ENCODE data around the gene HGFAC.
A peak's percentile ranks its signal among the peaks of the same experiment; 100 is the strongest.

HGFAC gene

DNA sequence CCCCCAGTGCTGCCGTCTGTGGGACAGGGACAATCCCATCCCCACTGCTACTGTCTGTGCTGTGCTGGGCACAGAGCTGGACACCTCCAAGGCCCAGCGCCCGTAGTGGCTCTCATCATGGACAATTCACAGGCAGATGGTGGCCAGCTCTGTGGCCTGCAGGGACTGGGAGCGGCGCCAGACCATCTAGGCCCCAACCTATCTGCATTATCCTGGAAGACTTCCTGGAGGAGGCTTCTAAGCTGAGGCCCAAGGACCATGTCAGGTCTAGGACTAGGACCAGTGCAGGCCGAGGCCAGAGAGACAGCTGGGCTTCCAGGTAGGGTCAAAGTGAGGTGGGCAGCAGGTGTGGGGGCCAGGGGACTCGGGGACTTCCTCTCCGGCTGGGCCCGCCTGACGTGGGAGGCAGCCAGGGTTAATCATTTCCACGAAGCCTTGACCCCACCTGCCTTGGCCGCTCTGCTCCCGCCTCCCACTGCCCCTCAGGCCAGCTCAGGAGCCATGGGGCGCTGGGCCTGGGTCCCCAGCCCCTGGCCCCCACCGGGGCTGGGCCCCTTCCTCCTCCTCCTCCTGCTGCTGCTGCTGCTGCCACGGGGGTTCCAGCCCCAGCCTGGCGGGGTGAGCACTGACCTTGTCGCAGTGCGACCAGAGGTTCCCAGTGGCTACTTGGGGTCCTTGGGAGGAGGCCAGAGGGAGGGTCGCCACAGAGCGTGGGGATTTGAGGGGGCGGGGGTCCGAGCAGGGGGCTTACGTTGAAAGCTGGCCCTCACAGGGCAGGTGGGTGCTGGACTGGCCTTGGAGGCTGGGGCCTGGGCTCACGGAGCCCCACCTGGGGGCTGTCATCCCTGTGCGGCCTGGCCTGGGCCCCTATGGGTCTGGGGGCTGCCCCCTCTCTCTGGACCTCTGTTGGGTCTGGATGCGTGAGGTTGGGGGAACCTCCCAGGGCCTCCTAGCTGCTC, at the start of gene HGFAC:
TSS of gene HGFAC (plus strand) at position 468 of the 959 bp plus-strand sequence. CDS start at position 502, 34 bp downstream.
- H3K27ac ChIP-seq: no peak within 1 kb of the TSS
- H3K4me3 ChIP-seq: no peak within 1 kb of the TSS

DNA sequence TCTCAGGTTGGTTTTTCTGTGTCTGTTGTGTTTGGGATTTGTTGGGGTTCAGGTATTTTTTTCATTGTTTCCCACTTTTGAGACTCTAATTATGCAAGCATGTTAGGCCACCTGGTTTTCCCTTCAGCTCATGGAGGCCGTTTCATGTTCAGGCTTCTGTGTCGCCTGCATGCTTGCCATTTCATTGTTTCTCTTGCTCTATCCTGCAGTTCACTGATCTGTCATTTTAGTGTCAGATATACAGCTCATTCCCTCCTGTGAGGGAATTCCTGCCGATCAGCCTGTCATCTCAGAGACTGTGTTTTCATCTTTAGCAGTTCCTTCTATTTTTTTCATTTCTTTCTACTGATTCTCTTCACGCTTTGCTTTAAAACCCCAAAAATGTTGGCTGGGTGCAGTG, 49.4 kb upstream of the HGFAC start:
- H3K4me3 ChIP-seq: no peak overlapping the region
- no peak overlapping the region for H3K27ac ChIP-seq

DNA sequence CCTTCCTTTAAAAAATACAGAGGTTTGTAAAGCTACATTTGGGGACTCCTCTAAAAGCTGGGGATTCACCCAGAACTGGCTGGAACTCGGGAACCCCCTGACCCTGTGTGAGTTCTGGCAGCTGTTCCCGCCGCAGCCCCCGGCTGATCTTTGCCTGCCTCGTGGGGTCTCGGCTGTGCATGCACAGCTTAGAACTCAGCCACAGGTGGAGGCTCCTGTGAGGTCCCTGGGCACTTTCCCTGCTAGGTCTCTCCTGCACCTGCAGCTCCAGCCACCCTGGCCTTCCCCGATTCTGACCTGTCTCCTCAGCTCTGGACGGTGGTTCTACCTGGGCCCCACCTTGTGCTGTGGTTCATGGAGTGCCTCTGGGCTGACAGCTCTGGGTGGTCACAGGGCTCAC, 48.6 kb upstream of the HGFAC start:
- Histone ChIP-seq H3K27ac (no peak overlapping the region), H3K4me3 (no peak overlapping the region)

DNA sequence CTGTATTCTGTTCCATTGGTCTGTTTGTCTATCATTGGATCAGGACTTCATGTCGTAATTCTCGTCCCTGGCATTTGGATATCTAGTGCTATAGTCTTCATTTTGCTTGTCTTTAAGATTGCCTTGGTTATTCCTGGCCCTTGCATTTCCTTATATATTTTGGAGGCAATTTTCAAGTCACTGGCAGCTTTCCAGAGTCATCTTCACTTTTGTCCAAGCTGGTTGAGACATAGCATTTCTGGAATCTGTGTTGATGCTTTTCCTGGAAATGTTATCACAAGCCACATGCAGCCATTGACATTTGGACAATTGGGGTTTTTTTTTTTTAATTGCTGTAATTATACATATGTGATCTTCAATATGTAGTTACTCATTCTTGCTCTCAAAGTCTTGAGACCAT, 45.2 kb upstream of the HGFAC start:
- Histone ChIP-seq H3K4me3 (no peak overlapping the region), H3K27ac (no peak overlapping the region)

DNA sequence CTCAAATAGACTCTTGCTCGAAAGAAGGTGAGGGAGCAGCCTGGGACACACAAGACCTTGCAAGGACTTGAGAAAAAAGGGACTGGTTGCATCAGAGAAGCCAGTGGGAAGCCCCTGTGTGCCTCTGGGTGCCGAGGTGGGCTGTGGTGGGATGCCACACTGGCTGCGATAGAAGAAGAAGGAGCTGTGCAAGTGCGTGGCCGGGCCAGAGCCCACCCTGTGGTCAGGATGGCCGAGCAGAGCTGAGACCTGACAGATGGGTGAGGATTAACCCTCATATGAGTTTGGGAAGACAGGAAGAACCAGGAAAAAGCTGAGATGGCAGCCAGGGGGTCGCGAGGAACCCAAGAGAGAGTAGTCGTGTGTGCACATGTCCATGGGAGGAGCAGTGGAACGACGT, 44.6 kb upstream of the HGFAC start:
- no peak overlapping the region for H3K27ac ChIP-seq

DNA sequence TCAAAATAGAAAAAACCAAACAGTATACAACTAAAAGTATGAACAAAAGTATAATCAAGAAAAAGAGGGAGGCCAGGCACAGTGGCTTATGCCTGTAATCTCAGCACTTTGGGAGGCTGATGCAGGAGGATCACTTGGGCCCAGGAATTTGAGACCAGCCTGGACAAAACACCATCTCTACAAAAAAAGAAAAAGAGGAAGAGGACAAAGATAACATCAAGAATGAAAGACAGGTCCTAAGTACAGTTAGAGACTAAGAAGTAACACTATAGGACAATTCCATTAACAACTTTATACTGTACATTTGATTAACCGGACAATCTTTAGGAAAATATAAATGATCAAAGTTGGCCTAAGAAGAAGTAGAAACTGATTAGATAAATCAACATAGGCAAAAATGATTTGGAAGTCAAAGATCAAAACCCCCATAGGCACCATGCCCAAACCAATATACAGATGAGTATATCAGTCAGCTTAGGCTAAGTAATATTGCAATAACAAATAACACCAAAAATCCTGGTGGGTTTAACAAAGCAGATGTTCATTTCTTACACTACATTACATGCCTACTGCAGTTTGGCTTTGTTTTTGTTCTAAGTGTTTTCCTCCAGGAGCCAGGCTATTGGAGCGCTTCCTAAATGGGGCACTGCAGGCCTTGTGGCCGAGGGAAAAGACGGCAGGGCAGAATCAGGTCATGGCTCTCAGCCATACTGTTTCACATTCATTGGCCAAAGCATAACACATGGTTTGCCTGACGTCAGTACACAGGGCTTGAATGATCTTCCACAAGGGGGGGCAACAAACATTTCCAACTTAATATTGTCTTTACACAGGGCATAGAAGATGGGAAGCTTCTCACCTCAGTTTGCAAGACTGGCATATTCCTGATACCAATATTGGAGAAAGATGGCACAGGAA, 42.2 kb upstream of the HGFAC start:
- Histone ChIP-seq H3K27ac (no peak overlapping the region), H3K4me3 (no peak overlapping the region)

More for the DNA sequence above, 44.6 kb upstream of the HGFAC start:
- no peak overlapping the region for H3K4me3 ChIP-seq

DNA sequence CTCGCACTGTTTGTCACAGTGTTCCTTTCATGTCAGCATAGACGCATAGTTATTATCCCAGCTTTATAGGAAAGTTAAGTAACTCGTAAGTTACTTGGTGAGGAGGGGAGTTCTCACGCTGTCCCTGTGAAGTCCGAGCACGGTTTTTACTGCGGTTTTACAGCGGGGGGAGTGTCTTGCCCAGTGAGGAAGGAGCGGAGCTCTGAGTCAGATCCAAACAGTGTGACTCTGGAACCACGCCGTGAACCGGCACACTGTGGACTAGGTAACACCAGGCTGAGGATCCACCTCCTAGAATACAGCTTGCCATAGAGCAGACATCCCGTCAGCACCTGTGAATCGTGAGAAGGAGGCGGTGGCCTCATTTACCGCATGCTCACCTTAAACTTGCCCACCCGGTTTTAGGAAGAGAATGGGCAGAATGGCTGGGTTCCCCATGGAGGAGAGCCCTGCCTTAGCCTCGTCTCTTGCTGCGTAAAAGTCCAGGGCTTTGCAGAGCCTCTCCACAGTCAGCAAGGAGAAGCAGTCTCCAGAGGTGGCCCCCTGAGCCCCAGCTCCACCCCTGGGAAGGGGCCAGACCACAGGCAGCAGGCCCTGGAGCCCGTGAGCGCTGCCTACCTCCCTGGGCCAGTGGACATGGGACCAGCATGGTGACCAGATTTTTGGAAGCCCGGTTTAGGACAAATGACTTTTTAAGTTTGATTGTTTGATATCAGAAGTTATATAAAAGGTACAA, 40.2 kb upstream of the HGFAC start:
- no peak overlapping the region for H3K4me3 ChIP-seq
- H3K27ac ChIP-seq: peak overlapping the region in 1 of 21 experiments; percentile 5

DNA sequence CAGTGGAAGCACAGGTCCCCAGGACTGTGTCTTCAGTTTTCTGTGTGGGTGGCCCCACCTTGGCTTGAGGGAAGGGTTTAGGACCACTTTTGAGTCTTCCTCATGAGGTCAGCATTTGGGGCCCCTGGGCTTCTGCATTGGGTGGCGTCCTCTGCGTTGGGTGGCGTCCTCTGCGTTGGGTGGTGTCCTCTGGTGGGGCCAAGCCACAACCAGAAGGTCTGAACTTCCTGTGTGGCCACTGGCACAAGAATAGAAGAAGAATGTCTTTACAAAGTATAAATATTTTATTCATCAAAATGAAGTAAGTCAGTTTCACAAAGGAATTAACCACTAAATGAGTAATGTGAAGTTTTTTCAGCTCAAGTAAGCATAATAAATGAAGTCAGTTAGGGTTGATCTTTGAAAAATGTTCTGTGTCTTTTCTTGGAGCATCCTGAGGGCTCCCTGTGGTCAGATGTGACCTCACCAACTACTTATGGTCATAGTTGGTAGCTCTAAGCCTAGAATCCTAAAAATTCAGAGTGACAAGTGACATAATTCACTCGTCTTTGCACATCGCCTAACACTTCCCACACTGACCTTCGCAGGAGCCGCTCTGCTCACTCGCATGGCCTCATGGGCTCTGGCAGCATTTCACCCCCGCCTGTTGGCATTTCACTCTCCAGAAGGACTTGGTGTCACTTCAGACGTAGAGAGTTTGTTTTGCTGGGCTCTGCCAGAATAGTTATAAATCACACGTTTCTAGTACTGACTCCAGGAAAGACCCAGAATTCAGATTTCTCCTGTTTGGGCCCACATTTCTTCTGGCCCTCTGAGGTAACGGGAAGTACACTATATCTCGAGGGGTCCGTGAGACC, 39.0 kb upstream of the HGFAC start:
- peak overlapping the region in 6 of 21 experiments; percentile 5 to 60 (median 34) for H3K27ac ChIP-seq
- no peak overlapping the region for H3K4me3 ChIP-seq

DNA sequence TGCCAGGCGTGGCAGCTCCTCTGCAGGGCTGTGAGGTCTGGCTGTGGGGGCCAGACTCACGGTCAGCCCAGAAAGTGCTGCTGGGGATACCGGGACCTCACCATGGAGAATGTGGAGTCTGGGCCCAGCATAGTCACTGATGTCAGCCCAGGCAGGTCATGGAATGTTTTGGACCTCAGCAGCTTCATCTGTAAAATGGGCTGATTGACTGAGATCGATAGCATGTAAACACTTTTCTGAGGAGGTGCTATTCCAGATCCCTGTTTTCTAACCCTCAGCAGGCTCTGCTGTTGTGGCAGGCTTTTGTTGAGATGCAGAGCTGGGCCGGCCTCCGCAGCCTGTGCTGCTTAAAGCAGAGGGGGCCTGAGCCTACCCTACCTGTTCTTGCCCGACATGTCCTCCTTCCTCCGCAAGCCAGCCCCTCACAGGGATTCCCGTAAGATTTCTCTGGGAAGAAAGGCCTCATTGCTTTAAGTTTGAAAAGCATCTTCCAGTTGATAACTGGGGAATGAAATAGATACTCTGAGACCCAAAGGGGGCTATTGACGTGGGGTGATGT, 38.3 kb upstream of the HGFAC start:
- Histone ChIP-seq H3K27ac (peak overlapping the region in 2 of 21 experiments; percentile 27 to 60), H3K4me3 (no peak overlapping the region)

DNA sequence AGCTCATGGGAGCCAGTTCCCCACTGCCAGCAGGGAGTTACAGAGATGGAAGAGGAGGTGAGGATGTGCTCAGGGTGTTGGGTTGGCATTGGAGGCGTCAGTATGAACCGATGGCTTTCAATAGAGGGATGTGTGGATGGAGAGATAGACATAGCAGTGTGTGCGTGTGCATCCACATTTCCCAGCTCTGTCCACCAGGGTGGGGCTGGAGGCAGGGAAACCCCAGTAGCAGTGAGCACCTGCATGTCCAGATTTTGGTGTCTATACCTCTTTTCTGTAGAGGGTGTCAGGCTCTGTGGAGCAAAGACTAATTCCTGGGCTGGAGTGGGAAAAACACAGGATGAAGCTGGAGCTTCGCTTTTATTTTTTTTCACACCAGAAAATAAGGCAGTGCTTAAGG, 37.2 kb upstream of the HGFAC start:
- no peak overlapping the region for H3K27ac ChIP-seq
- no peak overlapping the region for H3K4me3 ChIP-seq

DNA sequence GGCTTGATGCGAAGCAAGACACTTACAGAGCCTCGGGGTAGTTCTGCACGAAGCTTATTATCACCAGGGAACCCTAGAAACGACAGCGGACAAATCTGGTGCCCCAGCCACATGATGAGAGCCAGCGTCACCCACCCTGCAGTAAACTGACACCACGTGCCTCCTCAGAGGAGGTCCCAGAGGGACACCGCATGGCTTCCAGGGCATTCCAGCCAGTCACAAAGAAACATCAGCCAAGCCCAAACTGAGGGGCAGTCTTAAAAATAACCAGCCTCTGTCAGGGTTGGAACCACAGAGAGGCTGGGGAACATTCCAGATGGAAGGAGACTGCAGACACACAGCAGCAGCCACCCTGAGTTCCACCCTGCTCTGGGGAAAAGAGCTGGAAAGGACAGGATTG, 36.6 kb upstream of the HGFAC start:
- Histone ChIP-seq H3K27ac (no peak overlapping the region), H3K4me3 (no peak overlapping the region)

DNA sequence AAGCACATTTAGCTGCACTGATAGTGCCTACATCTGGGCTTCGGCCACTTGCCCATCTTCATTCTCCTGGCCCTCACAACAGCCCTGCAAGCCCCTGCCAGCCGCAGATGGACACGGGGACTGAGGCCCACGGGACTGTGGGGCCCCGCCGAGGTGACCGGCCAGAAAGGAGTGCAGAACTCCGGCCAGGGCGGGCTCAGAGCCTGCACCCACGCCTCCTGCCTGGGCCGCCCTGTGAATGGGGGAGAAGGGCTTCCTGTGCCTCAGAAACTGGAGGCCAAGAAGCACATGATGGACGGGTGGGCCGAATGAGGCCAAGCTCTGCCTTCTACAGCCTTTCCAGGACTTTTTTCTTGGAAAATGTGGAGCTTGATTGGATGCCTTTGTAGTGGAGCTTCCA, 35.7 kb upstream of the HGFAC start:
- no peak overlapping the region for H3K4me3 ChIP-seq
- no peak overlapping the region for H3K27ac ChIP-seq

DNA sequence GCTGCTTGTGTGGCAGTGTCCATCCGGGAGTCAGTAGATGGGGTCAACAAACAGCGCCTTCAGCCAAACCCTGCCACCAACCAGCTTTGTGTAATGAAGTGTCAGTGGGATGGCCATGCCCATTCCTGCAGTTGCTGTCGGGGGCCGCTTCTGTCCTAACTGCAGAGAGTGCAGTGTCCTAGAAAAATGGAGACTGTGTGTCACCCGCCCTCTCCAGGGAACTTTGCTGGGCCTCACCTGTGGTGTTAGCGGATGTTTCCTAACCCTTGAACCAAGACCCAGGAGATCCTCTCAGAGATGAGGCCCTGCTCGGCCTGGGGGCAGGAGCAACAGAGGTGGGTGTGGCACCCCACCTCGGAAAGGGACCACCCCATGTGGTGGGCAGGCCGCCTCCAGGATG, 35.3 kb upstream of the HGFAC start:
- Histone ChIP-seq H3K4me3 (no peak overlapping the region), H3K27ac (no peak overlapping the region)

DNA sequence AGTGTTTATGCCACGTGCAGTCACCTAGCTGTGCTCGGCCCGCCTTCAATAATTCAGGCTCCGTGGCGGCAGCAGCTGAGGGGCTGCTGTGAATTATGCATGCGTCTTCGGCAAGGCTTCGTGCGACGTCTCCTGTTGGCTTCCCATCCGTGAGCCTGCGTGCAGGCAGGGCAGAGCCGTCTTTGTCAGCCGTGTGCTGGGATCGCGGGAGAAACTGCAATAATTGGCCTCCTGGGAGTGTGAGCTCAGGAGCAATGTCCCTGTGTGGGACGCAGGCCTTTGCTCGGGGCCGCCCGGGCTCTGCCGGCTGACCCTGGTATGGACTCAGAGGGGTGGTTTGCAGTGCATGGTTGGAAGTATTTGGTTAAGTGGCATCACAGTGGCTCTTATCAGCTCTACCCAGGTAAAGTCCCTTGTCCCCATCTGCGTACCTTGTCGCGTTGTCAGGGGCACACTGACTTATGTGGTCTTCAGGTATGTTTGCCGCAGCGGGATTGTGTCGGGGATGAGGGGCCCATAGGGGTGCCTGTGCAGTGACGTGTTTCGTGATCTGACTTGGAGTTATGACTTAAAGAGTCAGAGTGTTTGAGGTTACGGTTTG, 34.5 kb upstream of the HGFAC start:
- Histone ChIP-seq H3K4me3 (no peak overlapping the region), H3K27ac (no peak overlapping the region)

DNA sequence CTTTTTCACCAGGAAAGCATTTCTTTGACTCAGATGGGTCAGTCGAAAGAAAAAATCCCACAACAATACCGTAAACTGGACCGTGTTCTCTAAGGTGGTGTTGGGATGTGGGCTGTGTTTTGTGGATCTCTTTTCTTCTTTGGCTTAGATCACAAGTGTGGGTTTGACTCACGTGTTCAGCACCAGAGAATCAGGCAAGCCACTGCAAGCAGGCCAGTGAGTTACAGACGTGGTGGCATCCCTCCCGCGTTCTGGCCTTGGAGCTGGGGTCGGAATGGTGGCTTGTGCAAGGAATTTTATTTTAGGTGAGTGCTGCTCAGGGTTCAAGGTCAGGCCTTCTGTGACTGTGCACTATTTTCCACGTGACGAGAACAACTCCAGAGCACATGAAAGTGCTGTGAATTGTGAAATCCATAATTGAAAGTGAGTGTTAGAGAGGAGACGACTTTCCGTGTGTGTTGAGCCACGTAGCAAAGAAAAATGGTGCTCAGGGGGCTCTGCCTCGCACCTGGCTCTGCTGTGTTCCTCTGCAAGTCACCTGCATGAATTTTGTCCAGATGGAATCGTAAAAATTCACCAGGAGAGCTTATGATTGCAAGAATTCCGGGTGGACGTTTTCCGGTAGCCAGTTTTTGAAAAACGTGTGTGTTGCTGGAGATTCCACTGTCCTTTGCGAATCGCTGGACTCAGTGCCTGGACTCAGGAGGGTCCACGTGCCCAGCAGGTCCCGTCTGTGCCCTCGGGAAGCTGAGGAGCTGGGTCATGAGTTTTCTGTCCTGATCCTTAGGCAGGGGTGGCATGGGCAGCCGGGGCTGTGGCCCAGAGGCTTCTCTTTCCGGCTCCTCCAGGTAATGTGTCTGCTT, 33.6 kb upstream of the HGFAC start:
- no peak overlapping the region for H3K4me3 ChIP-seq
- H3K27ac ChIP-seq: no peak overlapping the region

DNA sequence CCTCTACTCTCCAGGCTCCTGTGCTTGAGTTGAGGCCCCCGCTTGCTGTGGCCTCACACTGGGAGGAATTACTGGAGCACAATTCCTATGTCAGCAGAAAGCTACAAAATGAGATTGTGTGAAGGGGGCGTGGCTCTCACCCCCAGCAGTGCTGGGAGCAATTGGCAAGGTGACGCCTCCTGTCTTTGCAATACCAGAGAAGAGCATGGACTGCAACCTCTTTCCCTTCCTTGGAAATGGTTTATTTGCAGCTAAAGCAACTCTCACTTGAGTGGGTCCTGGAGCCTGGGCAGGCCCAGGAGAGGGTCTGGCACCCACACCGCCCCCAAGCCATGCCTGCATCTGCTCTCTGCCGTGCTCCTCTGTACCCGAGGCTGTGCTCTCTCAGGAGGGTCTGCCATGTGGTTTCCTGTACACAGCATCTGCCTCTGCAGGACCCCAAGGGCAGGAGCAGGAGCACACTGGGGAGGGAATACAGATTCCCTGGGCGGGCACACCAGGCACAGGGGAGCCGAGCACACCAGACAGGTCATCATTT, 32.9 kb upstream of the HGFAC start:
- no peak overlapping the region for H3K4me3 ChIP-seq
- no peak overlapping the region for H3K27ac ChIP-seq

DNA sequence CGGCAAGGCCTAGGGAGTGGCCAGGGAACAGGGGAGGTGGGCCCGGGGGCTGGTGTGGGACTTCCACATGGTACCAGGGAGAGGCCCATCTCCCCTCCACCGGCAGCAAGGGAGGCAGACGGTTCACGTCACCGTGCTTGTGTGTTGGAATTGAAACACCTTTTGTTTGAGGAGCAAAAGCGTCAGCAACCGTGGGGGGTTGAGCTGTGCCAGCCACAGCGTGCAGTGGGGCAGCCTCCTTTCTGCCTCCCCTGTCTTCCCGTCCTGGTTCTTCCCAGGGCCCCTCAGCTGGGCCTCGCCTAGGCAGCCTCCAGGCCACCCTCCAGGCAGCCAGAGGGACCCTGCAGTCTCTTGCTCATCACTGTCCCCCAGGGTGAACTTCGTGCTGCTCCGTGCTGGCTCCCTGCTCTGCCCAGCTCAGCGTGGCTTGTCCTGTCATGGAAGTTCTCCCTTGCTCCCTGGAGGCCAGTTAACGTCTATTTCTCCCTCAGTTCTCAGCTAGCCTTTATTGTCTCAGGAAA, 32.1 kb upstream of the HGFAC start:
- H3K27ac ChIP-seq: no peak overlapping the region

More for the DNA sequence above, 32.1 kb upstream of the HGFAC start:
- H3K4me3 ChIP-seq: no peak overlapping the region
